Ishikawa (cell line): ENCODE results near the gene RAB3C.

Source experiments
- CEBPB ChIP-seq: IDR thresholded peaks from 2 replicates; pipeline ENCODE4 v1.6.1; 2012
- CREB1 ChIP-seq: IDR thresholded peaks from 2 replicates; pipeline ENCODE4 v1.6.1; 2012; ENCODE audit warnings: low read depth
- EGR1 ChIP-seq: IDR thresholded peaks from 2 replicates; pipeline ENCODE4 v1.6.1; 2012
- EP300 ChIP-seq: IDR thresholded peaks from 2 replicates; pipeline ENCODE4 v1.6.1; 2012; ENCODE audit warnings: borderline replicate concordance
- NFIC ChIP-seq: IDR thresholded peaks from 2 replicates; pipeline ENCODE4 v1.6.1; 2012
- RAD21 ChIP-seq: IDR thresholded peaks from 2 replicates; pipeline ENCODE4 v1.6.1; 2012; ENCODE audit warnings: low read depth
- REST ChIP-seq: IDR thresholded peaks from 2 replicates; pipeline ENCODE4 v1.6.1; 2012; ENCODE audit warnings: low read depth, mild to moderate bottlenecking
- TAF1 ChIP-seq: IDR thresholded peaks from 2 replicates; pipeline ENCODE4 v1.6.1; 2012; ENCODE audit warnings: low read depth, mild to moderate bottlenecking
- USF1 ChIP-seq: IDR thresholded peaks from 2 replicates; pipeline ENCODE4 v1.6.1; 2012

- TF ChIP-seq TAF1 (no peak), EGR1 (no peak), NFIC (no peak), EP300 (no peak), CREB1 (no peak), CEBPB (no peak), REST (no peak), RAD21 (no peak), USF1 (no peak)
Measured at GRCh38 chr5:58617241-58617640, 34.4 kb downstream of the RAB3C start.
